ENCODE results near the gene IL1RAP. TPM values are rescaled to one million over a fixed set of nuclear protein-coding genes. Genes with fewer than 3 reads are reported as not detected.

IL1RAP gene
- total and polyA plus RNA-seq, 9 of the 15 experiments (the other 6 are each of a cell fraction or from before 2014, with no cell fraction given) = 0.23 to 1.8 (median 0.88) TPM

- ChIA-PET POLR2A (no interaction called here), CTCF (ENCODE audit: low intra/inter-chr PET ratio) (no interaction called here)
- in situ Hi-C loops (cut with MboI) (no loop called here), intact Hi-C loops (cut with micrococcal nuclease) (no loop called here)
- Histone ChIP-seq H3K9ac (ENCODE audit: insufficient read depth in 1 of 2, low read depth in 2 of 2, low read length in 2 of 2) (no peak overlapping the region), H3K27ac (ENCODE audit: extremely low read depth, low read depth, low read length) (no peak overlapping the region), H4K20me1 (replicated peaks; ENCODE audit: control insufficient read depth, insufficient read depth, low read length) (no peaks in the 10 kb centered on the region), H3K27me3 (ENCODE audit: control insufficient read depth in 2 of 2, insufficient read depth in 2 of 2, low read length in 2 of 2) (no peaks in the 10 kb centered on the region), H3K79me2 (ENCODE audit: control insufficient read depth, insufficient read depth, low read length) (no peaks in the 10 kb centered on the region), H3K9me1 (ENCODE audit: control insufficient read depth, insufficient read depth, low read length) (no peaks in the 10 kb centered on the region), H3K36me3 (ENCODE audit: control insufficient read depth, insufficient read depth, low read length) (no peaks in the 10 kb centered on the region), H3K9me3 (replicated peaks; ENCODE audit: control insufficient read depth, insufficient read depth, low read depth, low read length) (no peaks in the 10 kb centered on the region; the same call in 1 of the 2 replicates), H3K4me3 (no peak overlapping the region), H2AFZ (ENCODE audit: low read depth, low read length) (no peak overlapping the region), H3K4me1 (replicated peaks in 1 of 2; ENCODE audit: control insufficient read depth in 2 of 2, insufficient read depth in 2 of 2, low read length in 2 of 2) (no peaks in the 10 kb centered on the region), H3K4me2 (ENCODE audit: insufficient read depth, low read length) (no peak overlapping the region)
- no peak for ATAC-seq
- no peak for FAIRE-seq
- BruUV-seq (replicated peaks) = no TSS peak
- TF ChIP-seq ZBTB7A (IDR thresholded peaks at IDR 0.05; ENCODE audit: borderline replicate concordance, control insufficient read depth, low read depth, low read length) = no peak
- no peak for TF ChIP-seq LEF1 (IDR thresholded peaks at IDR 0.05)
- TF ChIP-seq C11orf30 (IDR thresholded peaks at IDR 0.05; ENCODE audit: low read depth) = no peak
- TF ChIP-seq, protein P1, sequence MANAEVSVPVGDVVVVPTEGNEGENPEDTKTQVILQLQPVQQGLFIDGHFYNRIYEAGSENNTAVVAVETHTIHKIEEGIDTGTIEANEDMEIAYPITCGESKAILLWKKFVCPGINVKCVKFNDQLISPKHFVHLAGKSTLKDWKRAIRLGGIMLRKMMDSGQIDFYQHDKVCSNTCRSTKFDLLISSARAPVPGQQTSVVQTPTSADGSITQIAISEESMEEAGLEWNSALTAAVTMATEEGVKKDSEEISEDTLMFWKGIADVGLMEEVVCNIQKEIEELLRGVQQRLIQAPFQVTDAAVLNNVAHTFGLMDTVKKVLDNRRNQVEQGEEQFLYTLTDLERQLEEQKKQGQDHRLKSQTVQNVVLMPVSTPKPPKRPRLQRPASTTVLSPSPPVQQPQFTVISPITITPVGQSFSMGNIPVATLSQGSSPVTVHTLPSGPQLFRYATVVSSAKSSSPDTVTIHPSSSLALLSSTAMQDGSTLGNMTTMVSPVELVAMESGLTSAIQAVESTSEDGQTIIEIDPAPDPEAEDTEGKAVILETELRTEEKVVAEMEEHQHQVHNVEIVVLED (CRISPR knock-in tag; IDR thresholded peaks at IDR 0.05) = no peak
- TF ChIP-seq, protein P2, sequence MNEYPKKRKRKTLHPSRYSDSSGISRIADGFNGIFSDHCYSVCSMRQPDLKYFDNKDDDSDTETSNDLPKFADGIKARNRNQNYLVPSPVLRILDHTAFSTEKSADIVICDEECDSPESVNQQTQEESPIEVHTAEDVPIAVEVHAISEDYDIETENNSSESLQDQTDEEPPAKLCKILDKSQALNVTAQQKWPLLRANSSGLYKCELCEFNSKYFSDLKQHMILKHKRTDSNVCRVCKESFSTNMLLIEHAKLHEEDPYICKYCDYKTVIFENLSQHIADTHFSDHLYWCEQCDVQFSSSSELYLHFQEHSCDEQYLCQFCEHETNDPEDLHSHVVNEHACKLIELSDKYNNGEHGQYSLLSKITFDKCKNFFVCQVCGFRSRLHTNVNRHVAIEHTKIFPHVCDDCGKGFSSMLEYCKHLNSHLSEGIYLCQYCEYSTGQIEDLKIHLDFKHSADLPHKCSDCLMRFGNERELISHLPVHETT (CRISPR knock-in tag; conservative IDR thresholded peaks at IDR 0.05 in 1 of 2, IDR thresholded peaks at IDR 0.05 in 1 of 2) = no peak
- no peak for TF ChIP-seq EHMT2 (IDR thresholded peaks at IDR 0.05)
- no peak for TF ChIP-seq TAL1 (IDR thresholded peaks at IDR 0.05)
- TF ChIP-seq BRF2 (IDR thresholded peaks at IDR 0.05; ENCODE audit: borderline replicate concordance, insufficient read depth, insufficient read length) = no peak
- DNase-seq (ENCODE audit: extremely low read depth in 1 of 4, low spot score in 3 of 4) = no peak
- 0% methylated on average over 2 of the region's 2 CpGs for WGBS (ENCODE audit: insufficient coverage, low coverage, missing lambda C conversion rate)
Observed at GRCh38 chr3:190525634-190526033, 11.7 kb downstream of the IL1RAP start.
